ENCODE data around the gene APOA4.
"Not testable (repeated sequence)": the region's sequence is repeated elsewhere in the genome, so short reads cannot be mapped to it uniquely, and the experiment has no call there.

Gene APOA4

DNA sequence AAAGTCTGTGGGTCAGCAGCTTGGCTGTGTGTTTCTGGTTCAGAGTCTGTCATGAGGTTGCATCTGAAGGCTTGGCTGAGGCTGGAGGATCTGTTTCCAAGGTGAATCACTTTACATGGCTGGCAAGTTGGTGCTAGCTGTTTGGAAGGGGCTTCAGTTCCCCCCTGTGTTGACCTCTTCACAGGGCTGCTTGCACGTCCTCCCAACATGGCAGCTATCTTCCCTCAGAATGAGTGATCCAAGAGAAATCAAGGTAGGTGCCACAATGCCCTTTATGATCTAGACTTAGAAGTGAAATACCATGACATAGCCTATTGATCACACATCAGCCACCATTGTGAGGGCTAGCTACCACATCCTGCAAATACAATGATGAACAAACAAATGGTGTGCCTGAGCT lies 9.9 kb downstream of the APOA4 start:
- in situ Hi-C loops (cut with HindIII; ENCODE audit: low sequenced_read_pairs): no loop called here
- DNase-seq (ENCODE audit: low read depth): no peak
- no peak overlapping the region for H3K4me3 ChIP-seq (ENCODE audit: low read depth, low read length)
- TF ChIP-seq, protein P1, sequence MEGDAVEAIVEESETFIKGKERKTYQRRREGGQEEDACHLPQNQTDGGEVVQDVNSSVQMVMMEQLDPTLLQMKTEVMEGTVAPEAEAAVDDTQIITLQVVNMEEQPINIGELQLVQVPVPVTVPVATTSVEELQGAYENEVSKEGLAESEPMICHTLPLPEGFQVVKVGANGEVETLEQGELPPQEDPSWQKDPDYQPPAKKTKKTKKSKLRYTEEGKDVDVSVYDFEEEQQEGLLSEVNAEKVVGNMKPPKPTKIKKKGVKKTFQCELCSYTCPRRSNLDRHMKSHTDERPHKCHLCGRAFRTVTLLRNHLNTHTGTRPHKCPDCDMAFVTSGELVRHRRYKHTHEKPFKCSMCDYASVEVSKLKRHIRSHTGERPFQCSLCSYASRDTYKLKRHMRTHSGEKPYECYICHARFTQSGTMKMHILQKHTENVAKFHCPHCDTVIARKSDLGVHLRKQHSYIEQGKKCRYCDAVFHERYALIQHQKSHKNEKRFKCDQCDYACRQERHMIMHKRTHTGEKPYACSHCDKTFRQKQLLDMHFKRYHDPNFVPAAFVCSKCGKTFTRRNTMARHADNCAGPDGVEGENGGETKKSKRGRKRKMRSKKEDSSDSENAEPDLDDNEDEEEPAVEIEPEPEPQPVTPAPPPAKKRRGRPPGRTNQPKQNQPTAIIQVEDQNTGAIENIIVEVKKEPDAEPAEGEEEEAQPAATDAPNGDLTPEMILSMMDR (IDR thresholded peaks at IDR 0.05; ENCODE audit: low read depth, low read length, missing control alignments): no peak

DNA sequence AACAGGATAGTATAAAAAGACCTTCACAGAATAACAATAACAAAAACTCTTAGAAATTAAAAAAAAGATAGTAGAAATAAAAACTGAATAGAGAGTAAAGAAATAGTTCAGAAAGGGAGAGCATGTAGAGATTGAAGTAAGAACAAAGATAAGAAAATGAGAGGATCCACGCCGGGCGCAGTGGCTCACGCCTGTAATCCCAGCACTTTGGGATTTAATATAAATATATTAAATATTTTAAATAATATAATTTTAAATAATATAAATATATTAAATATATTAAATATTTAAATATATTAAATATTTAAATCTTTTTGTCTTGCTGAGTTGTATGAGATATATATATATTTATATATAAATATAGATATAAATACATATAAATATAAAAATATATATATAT lies 11.0 kb downstream of the APOA4 start:
- no peak for DNase-seq (ENCODE audit: low read depth)
- in situ Hi-C loops (cut with HindIII; ENCODE audit: low sequenced_read_pairs): no loop called here

DNA sequence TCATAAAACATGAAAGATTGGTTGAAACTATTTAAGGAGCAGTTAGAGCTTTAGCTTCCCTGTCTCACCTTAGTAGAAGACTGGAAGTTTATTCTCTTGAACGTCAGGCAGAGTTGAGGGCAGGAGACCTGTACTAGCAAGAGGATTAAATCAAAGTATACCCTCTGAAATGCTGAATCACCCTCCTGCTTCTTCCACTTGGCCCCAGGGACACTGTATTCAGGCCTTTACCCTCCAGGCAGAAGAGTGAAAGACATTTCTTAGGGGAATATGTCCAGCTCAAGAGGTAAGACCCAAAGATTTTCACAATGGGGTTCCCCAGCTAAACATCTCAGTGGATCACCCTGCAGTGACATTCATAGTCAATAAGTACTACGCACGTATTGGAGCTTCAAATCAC lies 11.9 kb downstream of the APOA4 start:
- in situ Hi-C loops (cut with HindIII; ENCODE audit: low sequenced_read_pairs): no loop called here
- DNase-seq (ENCODE audit: low read depth): no peak
- no peak overlapping the region for H3K4me3 ChIP-seq (ENCODE audit: low read depth, low read length)
- TF ChIP-seq, protein P1 (IDR thresholded peaks at IDR 0.05; ENCODE audit: low read depth, low read length, missing control alignments): no peak

More for the DNA sequence above, 11.0 kb downstream of the APOA4 start:
- H3K4me3 ChIP-seq (ENCODE audit: low read depth, low read length): no peak overlapping the region
- TF ChIP-seq, protein P1 (IDR thresholded peaks at IDR 0.05; ENCODE audit: low read depth, low read length, missing control alignments): no peak

DNA sequence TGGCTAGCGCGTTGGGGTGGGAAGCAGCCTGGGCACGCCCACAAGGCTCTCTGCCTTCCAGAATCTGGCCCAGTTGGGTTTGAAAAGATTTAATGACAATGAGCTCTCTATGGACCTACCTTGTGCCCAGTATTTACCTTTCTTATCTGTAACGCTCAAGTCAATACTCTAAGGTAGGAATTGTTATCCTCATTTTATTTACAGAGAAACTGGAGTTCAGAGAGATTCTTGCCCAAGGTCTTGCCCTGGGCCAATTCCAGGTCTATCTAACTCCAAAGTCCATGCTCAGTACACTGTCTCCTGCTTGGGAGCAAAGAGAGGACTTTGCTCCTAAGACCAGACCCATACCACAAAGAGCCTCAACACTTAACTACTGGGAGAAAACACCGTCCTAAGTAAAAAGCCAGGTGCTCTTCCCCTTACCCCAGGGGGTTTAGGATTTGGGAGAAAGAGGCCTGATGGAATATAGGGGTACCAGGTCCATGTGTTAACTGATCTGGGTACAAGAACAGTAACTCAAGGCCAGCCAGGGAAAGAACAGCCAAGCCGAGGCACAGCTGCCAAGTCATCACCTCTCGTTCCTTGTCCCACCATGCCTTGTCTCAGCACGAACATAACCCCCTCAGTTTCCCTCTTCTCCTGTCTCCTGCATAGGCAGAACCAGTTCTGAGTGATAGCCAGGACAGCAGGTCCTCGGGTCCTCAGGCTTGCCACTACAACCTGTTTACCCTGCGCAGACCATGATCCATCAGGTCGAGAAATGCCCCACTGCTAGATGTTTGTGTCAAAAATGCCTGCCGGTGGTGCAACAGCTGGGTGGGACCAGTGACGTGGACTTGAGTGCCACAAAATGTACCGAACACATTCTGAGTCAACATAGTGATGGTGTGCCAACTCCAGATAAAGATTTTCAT lies 14.6 kb downstream of the APOA4 start:
- in situ Hi-C loops (cut with HindIII; ENCODE audit: low sequenced_read_pairs): no loop called here
- DNase-seq (ENCODE audit: low read depth): no peak
- H3K4me3 ChIP-seq (ENCODE audit: low read depth, low read length): no peak overlapping the region
- TF ChIP-seq, protein P1 (IDR thresholded peaks at IDR 0.05; ENCODE audit: low read depth, low read length, missing control alignments): no peak

DNA sequence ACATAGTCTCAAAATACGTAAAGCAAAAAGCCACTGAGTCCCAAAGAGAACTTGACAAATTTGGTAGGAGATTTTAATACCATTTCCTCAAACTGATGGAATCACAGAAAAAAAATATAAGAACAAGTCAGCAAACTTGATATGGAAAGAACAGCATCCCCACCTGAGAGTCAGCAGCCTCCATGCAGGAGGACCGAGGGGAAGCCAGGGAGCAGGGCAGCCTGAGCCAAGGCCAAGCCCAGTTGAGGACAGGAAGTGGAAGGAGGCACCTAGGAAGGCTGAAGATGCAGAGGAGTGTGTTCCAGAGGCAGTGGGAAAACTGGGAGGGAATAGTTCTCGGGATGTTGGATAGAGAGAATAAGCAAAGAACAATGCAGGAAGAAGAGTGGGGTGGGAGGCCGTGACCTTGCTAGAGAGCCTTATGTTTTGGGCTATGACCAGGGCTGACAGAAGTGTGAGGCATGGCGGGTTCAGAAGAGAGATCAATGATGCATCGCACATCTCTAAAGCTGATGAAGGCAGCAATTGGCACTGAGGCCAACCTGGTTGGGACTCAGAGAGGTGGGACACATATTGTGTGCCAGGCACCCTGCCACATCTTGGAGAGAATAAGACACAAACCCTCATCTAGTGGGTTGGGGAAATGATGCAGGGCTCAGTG lies 15.4 kb downstream of the APOA4 start:
- in situ Hi-C loops (cut with HindIII; ENCODE audit: low sequenced_read_pairs): no loop called here
- no peak for DNase-seq (ENCODE audit: low read depth)
- no peak overlapping the region for H3K4me3 ChIP-seq (ENCODE audit: low read depth, low read length)
- TF ChIP-seq, protein P1 (IDR thresholded peaks at IDR 0.05; ENCODE audit: low read depth, low read length, missing control alignments): no peak

GRCh38 chr11:116804001-116804400 lies 19.1 kb downstream of the APOA4 start:
- TF ChIP-seq, protein P1 (IDR thresholded peaks at IDR 0.05; ENCODE audit: low read depth, low read length, missing control alignments): no peak

GRCh38 chr11:116801662-116802061 lies 21.4 kb downstream of the APOA4 start:
- H3K4me3 ChIP-seq (ENCODE audit: low read depth, low read length); DNase-seq (ENCODE audit: low read depth); in situ Hi-C loops (cut with HindIII; ENCODE audit: low sequenced_read_pairs): not testable (repeated sequence)

More at GRCh38 chr11:116804001-116804400, 19.1 kb downstream of the APOA4 start:
- in situ Hi-C loops (cut with HindIII; ENCODE audit: low sequenced_read_pairs): no loop called here
- DNase-seq (ENCODE audit: low read depth): no peak
- no peak overlapping the region for H3K4me3 ChIP-seq (ENCODE audit: low read depth, low read length)
